Subcutaneous adipose tissue (tissue), 4 donors: ENCODE data around the gene PIGC. TPM values are rescaled to one million over a fixed set of nuclear protein-coding genes. Genes with fewer than 3 reads are reported as not detected.

Experiments used
- total RNA-seq, 4 donors: library from RNA; depleted of rRNA; stranded (reverse); fragments of >200 nt; gene quantifications; one replicate each; pipeline ENCODE4 v1.1.0, GENCODE V29; 2016
- TF ChIP-seq, protein P1 (sequence below): fragments of 450-650 bp; IDR thresholded peaks from one replicate; pipeline ENCODE4 v1.5.1; 2016; ENCODE audit warnings: low read depth, mild to moderate bottlenecking, control low read depth, antibody characterized with exemption, moderate library complexity

Gene PIGC
- total RNA-seq, 4 donors from 2014 or later: 16.6 to 25.1 (median 21.2) TPM

DNA sequence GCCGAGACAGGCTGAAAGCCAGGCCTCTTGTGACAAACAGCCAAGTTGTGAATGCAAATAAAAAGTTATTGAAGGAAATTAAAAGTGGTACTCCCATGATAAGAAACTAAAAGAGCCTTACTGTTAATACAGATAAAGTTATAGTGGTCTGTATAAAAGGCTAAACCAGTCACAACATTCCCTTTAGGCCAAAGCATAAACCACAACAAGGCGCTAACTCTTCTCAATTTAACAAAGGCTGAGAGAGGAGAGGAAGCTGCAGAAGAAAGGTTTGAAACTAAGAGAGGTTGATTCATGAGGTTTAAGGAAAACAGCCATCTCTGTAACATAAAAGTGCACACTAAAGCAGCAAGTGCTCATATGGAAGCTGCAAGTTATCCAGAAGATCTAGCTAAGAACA lies 12.7 kb downstream of the PIGC start:
- TF ChIP-seq, protein P1, sequence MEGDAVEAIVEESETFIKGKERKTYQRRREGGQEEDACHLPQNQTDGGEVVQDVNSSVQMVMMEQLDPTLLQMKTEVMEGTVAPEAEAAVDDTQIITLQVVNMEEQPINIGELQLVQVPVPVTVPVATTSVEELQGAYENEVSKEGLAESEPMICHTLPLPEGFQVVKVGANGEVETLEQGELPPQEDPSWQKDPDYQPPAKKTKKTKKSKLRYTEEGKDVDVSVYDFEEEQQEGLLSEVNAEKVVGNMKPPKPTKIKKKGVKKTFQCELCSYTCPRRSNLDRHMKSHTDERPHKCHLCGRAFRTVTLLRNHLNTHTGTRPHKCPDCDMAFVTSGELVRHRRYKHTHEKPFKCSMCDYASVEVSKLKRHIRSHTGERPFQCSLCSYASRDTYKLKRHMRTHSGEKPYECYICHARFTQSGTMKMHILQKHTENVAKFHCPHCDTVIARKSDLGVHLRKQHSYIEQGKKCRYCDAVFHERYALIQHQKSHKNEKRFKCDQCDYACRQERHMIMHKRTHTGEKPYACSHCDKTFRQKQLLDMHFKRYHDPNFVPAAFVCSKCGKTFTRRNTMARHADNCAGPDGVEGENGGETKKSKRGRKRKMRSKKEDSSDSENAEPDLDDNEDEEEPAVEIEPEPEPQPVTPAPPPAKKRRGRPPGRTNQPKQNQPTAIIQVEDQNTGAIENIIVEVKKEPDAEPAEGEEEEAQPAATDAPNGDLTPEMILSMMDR: no peak

DNA sequence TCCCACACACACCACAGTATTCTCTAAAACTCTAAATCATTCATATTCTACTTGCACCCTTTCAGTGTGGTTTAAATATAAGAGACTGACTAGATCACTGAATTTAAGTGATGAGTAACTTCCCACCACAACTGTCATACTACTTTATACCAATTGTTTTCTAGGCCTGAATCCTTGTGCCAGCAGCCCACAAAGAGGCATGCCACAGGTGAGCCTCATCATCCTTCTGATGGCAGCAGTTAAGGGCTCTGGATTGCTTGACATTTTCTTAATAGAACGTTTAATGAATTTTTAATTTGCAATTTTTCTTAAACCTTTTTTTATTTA lies 13.8 kb downstream of the PIGC start:
- TF ChIP-seq, protein P1: no peak

DNA sequence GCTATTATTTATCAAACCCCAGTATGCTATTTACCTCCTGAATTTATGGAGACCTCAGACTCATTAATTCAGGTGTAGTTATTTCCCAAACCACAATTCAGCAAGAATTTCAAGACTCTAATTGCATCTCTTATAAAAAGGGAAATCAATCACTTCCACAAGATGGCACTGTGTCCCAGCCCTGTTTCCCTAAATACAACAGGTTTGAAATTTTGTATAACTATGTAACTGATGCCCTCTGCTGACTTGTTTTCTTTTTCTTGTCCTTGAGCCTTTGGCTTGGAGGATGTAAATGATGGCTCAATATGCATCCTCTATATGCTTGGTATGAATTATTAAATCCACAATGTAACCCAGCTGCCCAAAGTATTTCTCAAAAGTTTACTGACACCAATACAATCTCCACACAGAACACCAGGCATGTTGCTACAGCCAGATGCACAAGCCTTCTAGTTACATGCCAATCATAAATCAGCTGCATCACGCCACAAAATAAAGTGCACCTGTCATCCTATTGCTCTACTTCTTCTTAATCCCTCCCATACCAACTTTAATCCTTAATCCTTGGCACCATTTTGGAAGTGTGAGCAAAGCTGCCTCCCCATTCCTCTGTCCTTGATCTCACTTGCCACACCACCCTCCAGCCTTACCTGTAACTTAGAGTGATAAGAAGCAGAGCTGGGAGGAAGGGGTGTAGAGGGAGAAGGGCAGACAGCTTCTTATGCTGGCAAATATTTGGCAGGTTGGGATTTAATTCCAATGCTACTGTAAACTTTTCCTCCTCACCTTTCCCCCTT lies 14.3 kb downstream of the PIGC start:
- TF ChIP-seq, protein P1: no peak

DNA sequence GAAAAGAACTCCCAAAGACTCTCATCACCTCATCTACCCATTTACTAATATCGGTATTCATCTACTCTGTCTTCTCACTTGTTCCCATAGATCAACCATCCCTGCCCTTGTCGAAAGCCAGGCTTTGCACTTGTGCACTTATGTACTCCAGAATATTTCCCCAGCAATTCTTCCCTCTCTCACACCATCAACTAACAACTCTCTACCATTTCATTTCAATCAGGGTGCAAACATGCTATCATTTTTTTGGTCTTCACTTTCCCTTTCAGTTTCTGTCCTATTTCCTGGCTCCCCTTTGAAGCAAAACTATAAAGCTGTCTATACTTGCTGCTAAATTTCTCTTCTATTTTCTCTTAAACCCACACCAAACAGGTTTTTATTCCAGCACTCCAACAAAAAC lies 16.7 kb downstream of the PIGC start:
- TF ChIP-seq, protein P1: no peak

DNA sequence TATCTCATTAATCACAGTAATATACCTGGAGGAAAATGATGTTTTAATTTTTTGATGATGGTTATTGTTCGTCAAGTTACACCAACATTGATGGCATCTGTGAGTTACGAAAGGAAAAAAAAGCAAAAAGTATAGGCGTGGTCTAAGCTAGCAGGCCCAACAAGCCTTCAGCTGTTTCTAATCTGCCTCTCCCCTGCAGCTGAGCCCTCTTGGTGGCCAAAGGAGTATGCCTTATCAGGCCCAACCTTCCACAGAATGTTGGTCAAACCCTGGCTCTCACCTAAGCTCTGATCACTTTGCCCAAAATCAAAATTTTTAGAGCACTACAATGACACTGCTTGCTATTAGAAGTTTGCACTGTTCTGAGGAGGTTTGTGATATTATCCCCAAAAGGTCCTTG lies 18.5 kb downstream of the PIGC start:
- TF ChIP-seq, protein P1: no peak

DNA sequence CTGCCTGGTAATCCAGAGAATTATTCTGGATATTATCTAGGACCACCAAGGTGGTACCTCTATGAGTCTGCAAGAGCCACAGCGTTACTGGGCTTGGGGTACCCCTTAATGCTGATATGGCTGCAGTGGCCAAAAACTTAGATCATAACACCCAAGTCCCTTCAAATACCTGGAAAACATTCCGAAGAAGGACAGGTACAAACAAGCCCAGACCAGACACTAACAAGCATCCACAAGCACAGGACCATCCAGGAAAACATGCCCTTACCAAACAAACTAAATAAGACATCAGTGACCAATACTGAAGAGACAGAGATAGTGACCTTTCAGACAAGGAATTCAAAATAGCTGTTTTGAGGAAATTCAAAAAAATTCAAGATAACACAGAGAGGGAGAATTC lies 20.5 kb downstream of the PIGC start:
- TF ChIP-seq, protein P1: no peak

DNA sequence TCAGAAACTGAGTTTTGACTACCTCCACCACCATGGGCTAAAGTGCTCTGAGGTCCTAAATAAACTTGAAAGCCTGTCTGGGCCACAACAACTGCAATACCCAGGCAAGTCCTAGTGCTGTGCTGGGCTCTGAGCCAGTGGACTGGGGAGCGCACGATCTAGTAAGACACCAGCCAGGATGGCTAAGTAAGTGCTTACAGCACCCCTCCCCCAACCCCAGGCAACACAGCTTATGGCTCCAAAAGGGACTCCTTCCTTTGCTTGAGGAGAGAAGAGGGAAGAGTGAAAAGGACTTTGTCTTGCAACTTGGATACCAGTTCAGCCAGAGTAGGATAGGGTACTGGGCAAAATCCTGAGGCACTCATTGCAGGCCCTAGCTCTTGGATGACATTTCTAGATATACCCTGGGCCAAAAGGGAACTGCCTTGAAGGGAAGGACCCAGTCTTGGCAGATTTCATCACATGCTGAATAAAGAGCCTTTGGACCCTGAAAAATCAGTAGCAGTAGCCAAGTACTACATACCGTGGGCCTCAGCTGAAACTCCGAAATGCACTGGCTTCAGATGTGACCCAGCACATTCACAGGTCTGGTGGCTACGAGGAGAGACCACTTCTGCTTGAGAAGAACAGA lies 21.8 kb downstream of the PIGC start:
- TF ChIP-seq, protein P1: no peak
